Body of pancreas (tissue), 4 donors: ENCODE results near the gene TBX10.

Source experiments
- CTCF ChIP-seq, 7 experiments: fragments of 450-650 bp in 4 of 7; fragments of 200-600 bp in 3 of 7; sonication (generic) in 3 of 7; IDR thresholded peaks; one replicate each; pipeline ENCODE4 v1.5.1; 2016 to 2019; ENCODE audit warnings: antibody characterized with exemption in 7 of 7
- POLR2A ChIP-seq, 3 donors: fragments of 450-650 bp; IDR thresholded peaks; one replicate each; pipeline ENCODE4 v1.6.1; 2016; ENCODE audit warnings: antibody characterized with exemption in 3 of 3, mild to moderate bottlenecking in 2 of 3

DNA sequence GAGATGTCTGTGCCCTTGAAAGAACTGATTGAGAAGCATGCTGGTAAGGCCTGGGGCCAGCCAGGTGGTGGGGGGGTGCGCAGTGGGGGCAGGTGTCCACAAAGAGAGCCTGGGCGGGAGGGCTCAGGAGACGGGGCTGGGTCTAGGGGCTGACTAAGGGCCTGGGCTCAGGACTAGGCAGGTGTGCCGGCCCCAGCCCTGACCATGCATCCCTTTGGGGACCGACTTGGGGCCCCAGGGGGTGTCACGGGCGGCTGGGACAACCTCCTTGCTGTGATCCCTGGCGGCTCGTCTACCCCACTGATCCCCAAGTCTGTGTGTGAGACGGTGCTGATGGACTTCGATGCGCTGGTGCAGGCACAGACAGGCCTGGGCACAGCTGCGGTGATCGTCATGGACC lies 28.4 kb downstream of the TBX10 start:
- no peak for TF ChIP-seq CTCF (IDR thresholded peaks at IDR 0.05)
- no peak for TF ChIP-seq POLR2A (IDR thresholded peaks at IDR 0.05)
